HK-2 (cell line): ENCODE results near the gene SLFN12L.
A peak's percentile ranks its signal among the peaks of the same experiment; 100 is the strongest.
"Not testable (repeated sequence)": the region's sequence is repeated elsewhere in the genome, so short reads cannot be mapped to it uniquely, and the experiment has no call there.

ENCODE experiments used
- DNase-seq: peaks from one replicate; pipeline ENCODE4 v3.0.0-alpha.2; 2018; ENCODE audit not compliant: unreplicated experiment

SLFN12L gene

GRCh38 chr17:35537601-35538141 lies at the start of gene SLFN12L:
Gene SLFN12L (minus strand): TSS chr17:35537678. CDS start chr17:35522364, 15,314 bp downstream.
- DNase-seq = no peak

GRCh38 chr17:35586569-35587073 lies 49.1 kb upstream of the SLFN12L start:
- DNase-seq = no peak

GRCh38 chr17:35584061-35584460 lies 46.6 kb upstream of the SLFN12L start:
- no peak for DNase-seq

GRCh38 chr17:35578929-35579432 lies 41.5 kb upstream of the SLFN12L start:
- DNase-seq = no peak

GRCh38 chr17:35578197-35578928 lies 40.9 kb upstream of the SLFN12L start, which contains the start of gene PEX12:
Gene PEX12 (minus strand): TSS chr17:35578571. CDS start chr17:35578021, 550 bp downstream.
- peak; percentile 81 for DNase-seq

GRCh38 chr17:35577830-35578196 lies 40.3 kb upstream of the SLFN12L start:
- no peak for DNase-seq

- DNase-seq = no peak
Measured at GRCh38 chr17:35575759-35576158, 38.3 kb upstream of the SLFN12L start.

- no peak for DNase-seq
Measured at GRCh38 chr17:35569405-35569804, 31.9 kb upstream of the SLFN12L start.

- DNase-seq = peak; percentile 43
Measured at GRCh38 chr17:35568561-35568960, 31.1 kb upstream of the SLFN12L start.

GRCh38 chr17:35566968-35567367 lies 29.5 kb upstream of the SLFN12L start:
- DNase-seq = no peak

- not testable (repeated sequence) for DNase-seq
Measured at GRCh38 chr17:35563181-35563580, 25.7 kb upstream of the SLFN12L start.

- no peak for DNase-seq
Measured at GRCh38 chr17:35560703-35561102, 23.2 kb upstream of the SLFN12L start, which contains the start of gene SLFN14. Gene SLFN14 (minus strand): TSS chr17:35560819. CDS start chr17:35558062, 2,757 bp downstream.

GRCh38 chr17:35559495-35560210 lies 22.2 kb upstream of the SLFN12L start:
- DNase-seq = no peak

- no peak for DNase-seq
Measured at GRCh38 chr17:35557353-35557752, 19.9 kb upstream of the SLFN12L start.

- no peak for DNase-seq
Measured at GRCh38 chr17:35555691-35556090, 18.2 kb upstream of the SLFN12L start.

- DNase-seq = no peak
Measured at GRCh38 chr17:35554668-35555067, 17.2 kb upstream of the SLFN12L start.

- DNase-seq = no peak
Measured at GRCh38 chr17:35553310-35553709, 15.8 kb upstream of the SLFN12L start.

GRCh38 chr17:35548978-35549377 lies 11.5 kb upstream of the SLFN12L start:
- no peak for DNase-seq

GRCh38 chr17:35548208-35548810 lies 10.8 kb upstream of the SLFN12L start:
- DNase-seq = no peak

- DNase-seq = no peak
Measured at GRCh38 chr17:35546487-35546886, 9.0 kb upstream of the SLFN12L start.

GRCh38 chr17:35545150-35545549 lies 7.7 kb upstream of the SLFN12L start:
- no peak for DNase-seq

GRCh38 chr17:35543856-35544255 lies 6.4 kb upstream of the SLFN12L start:
- no peak for DNase-seq
